ENCODE measurements around the gene WNT4. TPM values are rescaled to one million over a fixed set of nuclear protein-coding genes. Genes with fewer than 3 reads are reported as not detected.

WNT4 gene
- total RNA-seq, 1 donor from 2014 or later, result not detected

DNA sequence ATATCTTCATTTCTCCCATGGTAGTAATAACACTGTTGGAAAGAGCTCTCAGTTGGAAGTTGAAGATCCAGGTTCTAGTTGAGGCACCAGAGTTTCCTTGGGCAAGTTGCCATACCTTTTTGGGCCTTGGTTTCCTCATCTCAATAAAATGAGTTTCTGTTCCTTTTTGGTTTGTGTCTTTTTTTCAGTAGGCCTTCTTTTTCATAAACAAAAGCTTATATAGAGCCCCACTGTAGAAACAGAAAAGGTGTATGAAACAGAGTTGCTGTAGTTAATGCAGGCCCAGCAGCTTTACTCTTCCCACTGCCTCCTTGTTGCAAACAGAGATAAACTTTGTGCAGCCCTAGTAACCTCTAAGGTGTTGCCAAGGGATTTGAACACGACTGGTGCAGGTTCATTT lies 41.7 kb downstream of the WNT4 start:
- no peak for TF ChIP-seq EZH2 (IDR thresholded peaks at IDR 0.05)
- TF ChIP-seq, protein P1, sequence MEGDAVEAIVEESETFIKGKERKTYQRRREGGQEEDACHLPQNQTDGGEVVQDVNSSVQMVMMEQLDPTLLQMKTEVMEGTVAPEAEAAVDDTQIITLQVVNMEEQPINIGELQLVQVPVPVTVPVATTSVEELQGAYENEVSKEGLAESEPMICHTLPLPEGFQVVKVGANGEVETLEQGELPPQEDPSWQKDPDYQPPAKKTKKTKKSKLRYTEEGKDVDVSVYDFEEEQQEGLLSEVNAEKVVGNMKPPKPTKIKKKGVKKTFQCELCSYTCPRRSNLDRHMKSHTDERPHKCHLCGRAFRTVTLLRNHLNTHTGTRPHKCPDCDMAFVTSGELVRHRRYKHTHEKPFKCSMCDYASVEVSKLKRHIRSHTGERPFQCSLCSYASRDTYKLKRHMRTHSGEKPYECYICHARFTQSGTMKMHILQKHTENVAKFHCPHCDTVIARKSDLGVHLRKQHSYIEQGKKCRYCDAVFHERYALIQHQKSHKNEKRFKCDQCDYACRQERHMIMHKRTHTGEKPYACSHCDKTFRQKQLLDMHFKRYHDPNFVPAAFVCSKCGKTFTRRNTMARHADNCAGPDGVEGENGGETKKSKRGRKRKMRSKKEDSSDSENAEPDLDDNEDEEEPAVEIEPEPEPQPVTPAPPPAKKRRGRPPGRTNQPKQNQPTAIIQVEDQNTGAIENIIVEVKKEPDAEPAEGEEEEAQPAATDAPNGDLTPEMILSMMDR (IDR thresholded peaks at IDR 0.05), result no peak
- TF ChIP-seq EZH2phosphoT487 (IDR thresholded peaks at IDR 0.05), result no peak
- Mint-ChIP-seq H3K27me3 (ENCODE audit: insufficient read depth, low read depth) (peaks cover 3% of the 10 kb centered on the region), H3K4me3 (no peak overlapping the region), H3K9me3 (no peaks in the 10 kb centered on the region), H3K27ac (no peak overlapping the region), H3K4me1 (peaks cover 2% of the 10 kb centered on the region), H3K36me3 (peaks cover 16% of the 10 kb centered on the region)
- peaks cover 4% of the 10 kb centered on the region for H3K79me2 ChIP-seq (ENCODE audit: low read depth)
- H4K20me1 ChIP-seq (ENCODE audit: low read depth), result peaks cover 52% of the 10 kb centered on the region
- H3K4me2 ChIP-seq, result no peak overlapping the region
- H3K4me1 ChIP-seq, result no peaks in the 10 kb centered on the region
- H3K27ac ChIP-seq, result no peak overlapping the region
- H3K27me3 ChIP-seq, result no peaks in the 10 kb centered on the region
- no peak overlapping the region for H3K9ac ChIP-seq
- no peak overlapping the region for H2AFZ ChIP-seq (replicated peaks)
- H3K9me3 ChIP-seq (ENCODE audit: low read depth), result no peaks in the 10 kb centered on the region
- no peak for DNase-seq (ENCODE audit: low spot score)
- H3K36me3 ChIP-seq, result no peaks in the 10 kb centered on the region
- peaks cover 10% of the 10 kb centered on the region for H3F3A ChIP-seq (ENCODE audit: low read depth)
- H3K4me3 ChIP-seq, result no peak overlapping the region

DNA sequence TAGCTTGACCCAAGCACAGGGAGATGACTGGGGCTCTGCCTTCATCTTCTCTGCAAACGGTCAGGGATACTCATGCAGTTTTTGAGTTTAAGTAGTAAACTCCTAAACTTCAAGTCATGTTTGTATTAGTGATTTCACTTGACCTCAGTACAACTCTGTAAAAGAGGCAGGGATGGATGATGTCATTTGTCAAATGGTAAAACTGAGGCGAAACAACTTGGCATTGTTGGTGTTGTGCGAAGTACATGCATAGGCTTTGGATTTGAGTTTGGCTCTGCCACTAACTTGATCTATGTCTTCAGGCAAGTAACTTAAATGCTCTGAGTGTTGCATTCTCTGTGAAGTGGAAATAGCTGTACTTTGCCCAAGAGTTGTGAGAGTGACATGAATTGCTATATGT lies 42.7 kb downstream of the WNT4 start:
- no peaks in the 10 kb centered on the region for H3K9me3 Mint-ChIP-seq
- TF ChIP-seq EZH2 (IDR thresholded peaks at IDR 0.05) (no peak), EZH2phosphoT487 (IDR thresholded peaks at IDR 0.05) (no peak)
- TF ChIP-seq, protein P1 (IDR thresholded peaks at IDR 0.05), result no peak
- Histone ChIP-seq H3K27me3 (no peaks in the 10 kb centered on the region), H3K4me1 (no peaks in the 10 kb centered on the region), H3K27ac (no peak overlapping the region), H3K79me2 (ENCODE audit: low read depth) (no peaks in the 10 kb centered on the region), H2AFZ (replicated peaks) (no peak overlapping the region), H3K36me3 (no peaks in the 10 kb centered on the region), H3K9ac (no peak overlapping the region), H4K20me1 (ENCODE audit: low read depth) (peaks cover 41% of the 10 kb centered on the region), H3K4me3 (no peak overlapping the region), H3K4me2 (no peak overlapping the region), H3F3A (ENCODE audit: low read depth) (peaks cover 6% of the 10 kb centered on the region), H3K9me3 (ENCODE audit: low read depth) (no peaks in the 10 kb centered on the region)
- H3K27ac Mint-ChIP-seq, result no peak overlapping the region
- H3K36me3 Mint-ChIP-seq, result peaks cover 18% of the 10 kb centered on the region
- no peak for DNase-seq (ENCODE audit: low spot score)
- no peak overlapping the region for H3K4me3 Mint-ChIP-seq
- H3K4me1 Mint-ChIP-seq, result no peaks in the 10 kb centered on the region
- H3K27me3 Mint-ChIP-seq (ENCODE audit: insufficient read depth, low read depth), result peaks cover 3% of the 10 kb centered on the region

DNA sequence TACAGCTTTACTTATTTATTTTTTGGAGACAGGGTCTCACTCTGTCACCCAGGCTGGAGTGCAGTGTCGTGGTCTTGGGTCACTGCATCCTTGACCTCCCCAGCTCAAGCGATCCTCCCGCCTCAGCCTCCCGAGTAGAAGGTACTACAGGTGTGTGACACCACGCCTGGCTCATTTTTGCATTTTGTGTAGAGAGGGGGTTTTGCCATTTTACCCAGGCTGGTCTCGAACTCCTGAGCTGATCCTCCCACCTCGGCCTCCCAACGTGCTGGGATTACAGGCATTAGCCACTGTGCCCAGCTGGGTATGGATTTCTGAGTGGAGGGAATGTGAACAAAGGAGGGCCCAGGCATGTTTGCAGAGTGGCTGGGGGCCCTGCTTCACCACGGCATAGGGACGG lies 44.1 kb downstream of the WNT4 start:
- Histone ChIP-seq H3K27me3 (no peaks in the 10 kb centered on the region), H3K4me3 (no peak overlapping the region), H3K9me3 (ENCODE audit: low read depth) (no peaks in the 10 kb centered on the region), H4K20me1 (ENCODE audit: low read depth) (peaks cover 29% of the 10 kb centered on the region), H2AFZ (replicated peaks) (no peak overlapping the region), H3K4me2 (no peak overlapping the region), H3K36me3 (no peaks in the 10 kb centered on the region), H3K9ac (no peak overlapping the region), H3F3A (ENCODE audit: low read depth) (no peaks in the 10 kb centered on the region), H3K79me2 (ENCODE audit: low read depth) (no peaks in the 10 kb centered on the region), H3K27ac (no peak overlapping the region), H3K4me1 (no peaks in the 10 kb centered on the region)
- peaks cover 26% of the 10 kb centered on the region for H3K36me3 Mint-ChIP-seq
- no peaks in the 10 kb centered on the region for H3K9me3 Mint-ChIP-seq
- no peak overlapping the region for H3K4me3 Mint-ChIP-seq
- peaks cover 3% of the 10 kb centered on the region for H3K27me3 Mint-ChIP-seq (ENCODE audit: insufficient read depth, low read depth)
- H3K4me1 Mint-ChIP-seq, result no peaks in the 10 kb centered on the region
- DNase-seq (ENCODE audit: low spot score), result no peak
- TF ChIP-seq, protein P1 (IDR thresholded peaks at IDR 0.05), result no peak
- TF ChIP-seq EZH2 (IDR thresholded peaks at IDR 0.05) (no peak), EZH2phosphoT487 (IDR thresholded peaks at IDR 0.05) (no peak)
- H3K27ac Mint-ChIP-seq, result no peak overlapping the region

All from neural progenitor cell (in vitro differentiated cells).